ENCODE results near the gene DYTN.

DYTN gene

GRCh38 chr2:206700156-206700555, 18.0 kb downstream of the DYTN start:
- DNase-seq (ENCODE audit: low read depth in 2 of 2): no peak

DNA sequence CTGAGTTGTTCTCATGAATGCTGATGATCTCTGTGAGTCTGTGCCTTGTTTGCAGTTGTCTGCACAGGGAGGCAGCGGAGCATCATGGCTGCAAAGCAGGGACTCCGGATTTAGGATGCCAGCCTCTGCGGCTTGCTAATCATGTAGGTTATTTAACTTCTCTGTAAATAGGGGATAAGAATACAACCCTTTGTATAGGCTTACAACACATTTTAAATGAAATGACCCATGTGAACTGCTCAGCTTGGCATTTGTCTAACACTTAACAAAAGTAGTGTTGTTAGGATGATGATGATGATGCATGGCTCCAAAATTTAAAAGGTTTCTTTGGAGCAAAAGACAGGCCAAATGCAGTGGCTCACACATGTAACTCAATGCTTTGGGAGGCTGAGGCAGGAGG, 19.4 kb downstream of the DYTN start:
- no peak for DNase-seq (ENCODE audit: low read depth in 2 of 2)

- no peak for DNase-seq (ENCODE audit: low read depth in 2 of 2)
Measured at GRCh38 chr2:206696910-206697309, 21.3 kb downstream of the DYTN start.

- no peak for DNase-seq (ENCODE audit: low read depth in 2 of 2)
Measured at GRCh38 chr2:206693399-206694137, 24.6 kb downstream of the DYTN start.

DNA sequence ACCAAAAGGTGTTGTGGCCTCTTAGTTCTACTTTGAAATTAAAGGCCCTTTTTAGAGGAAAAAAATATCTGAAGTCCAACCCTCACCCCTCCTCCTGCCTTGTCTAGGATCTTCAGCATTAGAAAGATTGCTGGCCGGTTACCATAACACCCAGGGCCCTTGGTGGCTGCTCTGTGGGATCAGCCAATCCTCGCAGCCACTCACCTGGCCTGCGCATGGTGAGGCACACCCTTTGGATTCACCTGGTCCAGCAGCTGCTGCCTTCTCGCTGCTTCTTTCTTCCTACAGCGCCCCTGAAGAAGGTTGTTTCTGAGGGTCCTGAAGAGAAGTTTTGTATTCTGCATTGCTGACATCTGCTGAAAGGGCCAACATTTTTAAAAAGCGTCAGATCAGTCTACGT, 25.2 kb downstream of the DYTN start:
- DNase-seq (ENCODE audit: low read depth in 2 of 2): no peak

- no peak for DNase-seq (ENCODE audit: low read depth in 2 of 2)
Measured at GRCh38 chr2:206688990-206689389, 29.2 kb downstream of the DYTN start.

- no peak for DNase-seq (ENCODE audit: low read depth in 2 of 2)
Measured at GRCh38 chr2:206688453-206688852, 29.7 kb downstream of the DYTN start.

DNA sequence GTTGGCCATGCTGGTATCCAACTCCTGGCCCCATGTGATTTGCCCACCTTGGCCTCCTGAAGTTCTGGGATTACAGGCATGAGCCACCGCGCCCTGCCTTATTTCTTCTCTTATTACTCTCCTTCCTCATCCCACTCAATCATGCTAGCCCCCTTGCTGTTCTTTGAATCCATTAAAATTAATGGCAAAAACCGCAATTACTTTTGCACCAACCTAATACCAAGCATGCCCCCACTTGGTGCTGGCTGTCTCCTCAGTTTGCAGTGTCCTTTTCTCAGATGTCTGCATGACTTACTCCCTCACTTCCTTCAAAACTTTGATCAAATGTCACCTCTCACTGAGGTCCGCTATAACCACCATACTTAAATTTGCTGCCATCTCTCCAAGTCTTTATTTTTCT, 34.6 kb downstream of the DYTN start:
- DNase-seq (ENCODE audit: low read depth in 2 of 2): no peak

- no peak for DNase-seq (ENCODE audit: low read depth in 2 of 2)
Measured at GRCh38 chr2:206670531-206671319, 47.5 kb downstream of the DYTN start.

DNA sequence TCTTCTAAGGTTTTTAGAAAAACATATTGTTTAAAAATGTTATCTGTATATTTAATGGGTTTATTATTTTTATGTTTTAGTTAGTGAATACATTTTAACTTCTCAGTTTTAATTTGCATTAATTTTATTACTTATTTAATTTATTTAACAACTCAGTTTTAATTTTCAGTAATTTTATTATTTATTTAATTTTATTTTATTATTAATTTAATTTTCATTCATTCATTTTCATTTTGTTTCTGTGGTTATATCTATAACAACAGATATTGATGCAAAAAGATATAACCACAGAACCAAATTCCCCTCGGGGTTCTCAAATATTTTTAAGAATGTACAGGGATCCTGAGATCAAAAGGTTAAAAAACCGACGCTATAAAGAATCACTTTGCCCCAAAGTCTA, 52.9 kb downstream of the DYTN start:
- no peak for DNase-seq (ENCODE audit: low read depth in 2 of 2)

DNA sequence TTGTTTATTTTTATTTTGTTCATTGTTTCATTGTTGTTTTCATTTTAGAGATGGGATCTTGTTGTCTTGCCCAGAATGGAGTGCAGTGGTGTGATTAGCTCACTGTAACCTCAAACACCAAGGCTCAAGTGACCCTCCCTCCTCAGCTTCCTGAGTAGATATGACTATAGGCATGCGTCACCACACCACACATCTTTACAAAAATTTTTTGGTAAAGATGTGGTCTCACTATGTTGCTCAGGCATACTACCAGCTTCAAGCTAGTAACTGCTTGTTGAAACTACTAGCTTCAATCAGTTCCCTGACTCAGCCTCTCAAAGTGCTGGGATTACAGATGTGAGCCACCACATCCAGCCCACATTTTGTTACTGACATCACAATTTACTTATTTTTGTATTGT, 61.1 kb downstream of the DYTN start:
- no peak for DNase-seq (ENCODE audit: low read depth in 2 of 2)

DNA sequence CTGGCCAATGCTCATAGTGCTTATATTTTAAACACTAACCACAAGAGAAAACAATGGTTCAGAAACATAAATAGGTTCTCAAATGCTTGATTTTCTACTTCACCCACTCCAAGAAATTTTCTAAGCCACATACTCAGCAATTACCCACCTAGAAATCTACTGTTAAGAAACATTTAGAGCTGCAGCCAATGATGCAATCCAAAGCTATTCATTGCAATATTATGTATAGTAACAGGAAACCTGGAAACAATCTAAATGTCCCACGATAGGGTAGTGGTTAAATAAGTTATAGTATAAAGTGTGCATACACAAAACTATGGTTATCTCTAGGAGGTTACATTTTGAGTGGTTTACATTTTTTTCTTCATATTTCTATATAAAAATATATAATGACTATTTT, 70.2 kb downstream of the DYTN start:
- DNase-seq (ENCODE audit: low read depth in 2 of 2): no peak

GRCh38 chr2:206642075-206643025, 75.8 kb downstream of the DYTN start, which contains the start of gene FAM237A:
FAM237A (plus strand) TSS chr2:206642487; CDS start chr2:206644237, 1,750 bp downstream.
- DNase-seq (ENCODE audit: low read depth in 2 of 2): peak in 1 of 2 experiments; percentile 2

DNA sequence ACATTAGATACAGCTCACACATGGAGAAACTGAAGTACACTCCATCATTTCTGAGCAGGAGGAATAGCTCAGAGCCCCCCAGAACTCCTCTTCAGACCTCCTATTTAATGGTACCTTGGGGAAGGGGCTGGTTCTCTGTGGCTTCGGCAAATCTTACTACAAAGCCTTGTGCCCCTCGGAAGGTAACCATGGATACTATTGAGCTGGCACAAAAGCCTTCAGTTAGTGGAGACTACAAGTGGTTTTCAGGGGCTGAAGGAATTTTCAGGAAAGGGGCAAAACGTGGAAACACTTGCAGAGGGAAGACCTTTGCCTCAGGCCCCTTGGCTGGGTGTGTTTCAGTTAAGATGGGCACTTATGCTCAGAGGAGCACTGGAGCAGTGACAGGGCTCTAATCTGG, 77.0 kb downstream of the DYTN start:
- DNase-seq (ENCODE audit: low read depth in 2 of 2): no peak

GRCh38 chr2:206639636-206640035, 78.6 kb downstream of the DYTN start:
- DNase-seq (ENCODE audit: low read depth in 2 of 2): no peak

- no peak for DNase-seq (ENCODE audit: low read depth in 2 of 2)
Measured at GRCh38 chr2:206635015-206635414, 83.2 kb downstream of the DYTN start.

- DNase-seq (ENCODE audit: low read depth in 2 of 2): no peak
Measured at GRCh38 chr2:206631340-206631739, 86.9 kb downstream of the DYTN start.

DNA sequence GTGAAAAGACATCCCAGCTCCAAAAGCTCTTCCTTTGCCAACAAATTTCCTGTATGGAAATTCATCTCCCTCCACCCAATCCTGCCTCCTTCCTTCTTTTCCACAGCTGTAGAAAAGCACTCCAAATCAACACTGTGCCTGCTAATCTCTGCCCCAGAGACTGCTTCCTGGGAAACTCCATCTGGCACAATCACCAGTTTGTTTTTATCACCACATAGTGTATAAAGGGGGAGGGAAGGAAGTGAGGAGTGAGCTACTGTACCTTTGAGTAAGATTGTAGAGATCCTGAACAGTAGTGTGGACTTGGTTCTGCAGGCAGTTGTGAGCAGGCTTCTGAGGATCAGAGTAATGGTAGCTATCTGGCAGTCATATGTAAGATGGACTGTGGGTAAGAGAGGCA, 90.6 kb downstream of the DYTN start:
- no peak for DNase-seq (ENCODE audit: low read depth in 2 of 2)

- no peak for DNase-seq (ENCODE audit: low read depth in 2 of 2)
Measured at GRCh38 chr2:206626108-206626507, 92.1 kb downstream of the DYTN start.

DNA sequence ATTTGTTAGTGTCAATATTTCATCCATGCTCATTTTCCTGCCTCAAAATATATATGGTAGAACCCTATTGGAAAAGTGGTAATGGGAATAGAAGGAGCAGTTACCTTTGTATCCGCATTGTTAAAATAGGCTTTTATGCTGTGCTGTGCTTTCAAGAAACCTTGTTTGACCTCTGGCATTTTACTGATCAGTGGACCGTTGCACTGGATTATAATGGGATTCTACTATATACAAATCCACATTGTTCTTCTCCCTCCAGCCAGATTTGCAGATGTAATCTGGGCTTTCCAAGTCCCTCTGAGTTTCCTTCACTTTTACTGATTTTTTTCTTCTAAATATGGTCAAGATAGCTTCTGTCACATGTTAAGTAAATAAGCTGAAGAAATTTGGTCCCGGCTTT, 99.2 kb downstream of the DYTN start:
- DNase-seq (ENCODE audit: low read depth in 2 of 2): no peak

DNA sequence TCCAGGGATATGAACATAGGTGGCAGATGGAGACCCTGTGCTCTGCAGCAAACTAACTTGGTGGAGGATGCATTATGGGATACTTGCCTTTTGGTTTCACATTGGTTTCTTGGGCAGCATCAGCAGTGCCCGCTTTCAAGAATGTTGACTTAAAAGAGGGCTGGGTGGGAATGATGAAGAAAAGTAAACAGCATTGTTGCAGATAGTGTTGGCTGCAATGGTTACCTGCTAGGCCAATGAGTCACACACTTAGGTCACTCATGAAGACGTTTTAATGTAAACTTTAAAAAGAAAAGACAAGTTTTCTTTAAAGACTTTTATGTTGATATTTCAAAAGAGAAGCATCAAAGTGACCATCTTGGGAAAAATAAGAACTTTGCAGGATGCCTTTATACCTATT, 102.0 kb downstream of the DYTN start:
- DNase-seq (ENCODE audit: low read depth in 2 of 2): no peak

All from stimulated activated CD4-positive, alpha-beta T cell treated with anti-CD3 and anti-CD28 coated beads, Interleukin-12 subunit alpha, Interleukin-12 subunit beta, amount 100 ng/mL, for 24 hours (primary cell).